ENCODE data around the gene JARID2. TPM values are rescaled to one million over a fixed set of nuclear protein-coding genes. Genes with fewer than 3 reads are reported as not detected.

The JARID2 gene
- total RNA-seq, 1 donor from 2014 or later: 43.9 TPM

DNA sequence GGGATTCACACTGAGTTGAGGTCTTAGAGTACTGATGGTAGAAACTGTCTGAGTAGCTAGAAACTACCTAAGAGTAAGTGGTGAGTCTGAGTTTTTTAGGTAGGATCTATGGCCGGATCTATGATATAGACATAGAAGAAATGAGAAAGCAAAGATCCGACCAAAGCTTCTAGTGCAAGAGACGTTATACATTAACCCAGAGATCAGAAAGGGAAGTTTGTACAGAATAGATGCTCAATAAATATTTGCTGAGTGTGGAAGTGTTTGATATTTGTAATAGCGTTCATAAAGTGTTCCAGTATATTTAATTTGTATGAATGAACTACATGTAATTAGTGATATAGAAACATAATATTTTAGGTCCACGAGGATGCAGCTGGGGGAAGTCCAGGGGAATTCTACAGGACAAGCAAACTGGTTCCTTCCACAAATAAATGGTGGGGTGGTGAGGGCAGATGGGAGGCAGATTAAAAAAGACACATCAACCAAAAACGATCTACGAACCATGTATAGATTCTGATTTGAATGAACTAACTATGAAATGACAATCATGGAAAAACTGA is 31.9 kb upstream of the JARID2 start:
- H3K27ac Mint-ChIP-seq: no peak overlapping the region
- no peak overlapping the region for H3K4me3 Mint-ChIP-seq
- no peaks in the 10 kb centered on the region for H3K27me3 Mint-ChIP-seq
- no peaks in the 10 kb centered on the region for H3K36me3 Mint-ChIP-seq
- H3K4me1 Mint-ChIP-seq (ENCODE audit: unreplicated experiment): peaks cover 6% of the 10 kb centered on the region
- TF ChIP-seq, protein P1, sequence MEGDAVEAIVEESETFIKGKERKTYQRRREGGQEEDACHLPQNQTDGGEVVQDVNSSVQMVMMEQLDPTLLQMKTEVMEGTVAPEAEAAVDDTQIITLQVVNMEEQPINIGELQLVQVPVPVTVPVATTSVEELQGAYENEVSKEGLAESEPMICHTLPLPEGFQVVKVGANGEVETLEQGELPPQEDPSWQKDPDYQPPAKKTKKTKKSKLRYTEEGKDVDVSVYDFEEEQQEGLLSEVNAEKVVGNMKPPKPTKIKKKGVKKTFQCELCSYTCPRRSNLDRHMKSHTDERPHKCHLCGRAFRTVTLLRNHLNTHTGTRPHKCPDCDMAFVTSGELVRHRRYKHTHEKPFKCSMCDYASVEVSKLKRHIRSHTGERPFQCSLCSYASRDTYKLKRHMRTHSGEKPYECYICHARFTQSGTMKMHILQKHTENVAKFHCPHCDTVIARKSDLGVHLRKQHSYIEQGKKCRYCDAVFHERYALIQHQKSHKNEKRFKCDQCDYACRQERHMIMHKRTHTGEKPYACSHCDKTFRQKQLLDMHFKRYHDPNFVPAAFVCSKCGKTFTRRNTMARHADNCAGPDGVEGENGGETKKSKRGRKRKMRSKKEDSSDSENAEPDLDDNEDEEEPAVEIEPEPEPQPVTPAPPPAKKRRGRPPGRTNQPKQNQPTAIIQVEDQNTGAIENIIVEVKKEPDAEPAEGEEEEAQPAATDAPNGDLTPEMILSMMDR (conservative IDR thresholded peaks at IDR 0.05): no peak
- no peak for DNase-seq (ENCODE audit: extremely low spot score, unreplicated experiment)
- peaks cover 8% of the 10 kb centered on the region for H3K9me3 Mint-ChIP-seq

DNA sequence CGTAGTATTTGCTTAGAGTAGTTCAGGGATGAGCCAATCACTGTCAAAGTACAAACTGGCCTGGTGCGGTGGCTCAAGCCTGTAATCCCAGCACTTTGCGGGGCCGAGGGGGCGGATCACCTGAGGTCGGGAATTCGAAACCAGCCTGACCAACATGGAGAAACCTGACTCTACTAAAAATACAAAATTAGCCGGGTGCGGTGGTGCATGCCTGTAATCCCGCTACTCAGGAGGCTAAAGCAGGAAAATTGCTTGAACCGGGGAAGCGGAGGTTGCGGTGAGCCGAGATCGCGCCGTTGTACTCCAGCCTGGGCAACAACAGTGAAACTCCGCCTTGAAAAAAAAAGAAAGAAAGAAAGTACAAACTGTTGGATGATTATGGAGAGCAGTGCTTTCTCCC is 27.5 kb upstream of the JARID2 start:
- Mint-ChIP-seq H3K27ac (no peak overlapping the region), H3K27me3 (no peaks in the 10 kb centered on the region), H3K4me3 (no peak overlapping the region), H3K9me3 (peaks cover 3% of the 10 kb centered on the region), H3K36me3 (no peaks in the 10 kb centered on the region), H3K4me1 (ENCODE audit: unreplicated experiment) (peaks cover 14% of the 10 kb centered on the region)
- no peak for DNase-seq (ENCODE audit: extremely low spot score, unreplicated experiment)
- TF ChIP-seq, protein P1 (conservative IDR thresholded peaks at IDR 0.05): no peak

DNA sequence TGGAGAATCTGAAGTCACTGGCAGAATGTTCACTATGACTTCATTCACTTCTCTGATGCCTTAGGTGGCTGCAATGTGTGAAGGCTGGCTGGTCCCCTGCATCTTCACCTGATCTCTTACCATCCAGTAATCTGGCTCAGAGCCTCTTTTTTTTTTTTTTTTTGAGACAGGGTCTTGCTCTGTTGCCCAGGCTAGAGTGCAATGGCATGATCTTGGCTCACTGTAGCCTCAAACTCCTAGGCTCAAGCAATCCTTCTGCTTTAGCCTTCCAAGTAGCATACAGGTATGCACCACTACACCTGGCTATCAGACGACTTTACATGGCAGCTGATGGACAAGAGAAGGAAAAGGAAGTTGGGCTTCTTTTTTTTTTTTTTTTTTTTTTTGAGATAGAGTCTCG is 25.8 kb upstream of the JARID2 start:
- H3K9me3 Mint-ChIP-seq: no peaks in the 10 kb centered on the region
- H3K27me3 Mint-ChIP-seq: no peaks in the 10 kb centered on the region
- no peak overlapping the region for H3K4me3 Mint-ChIP-seq
- H3K36me3 Mint-ChIP-seq: no peaks in the 10 kb centered on the region
- no peak overlapping the region for H3K27ac Mint-ChIP-seq
- TF ChIP-seq, protein P1 (conservative IDR thresholded peaks at IDR 0.05): no peak
- peaks cover 14% of the 10 kb centered on the region for H3K4me1 Mint-ChIP-seq (ENCODE audit: unreplicated experiment)
- DNase-seq (ENCODE audit: extremely low spot score, unreplicated experiment): no peak

DNA sequence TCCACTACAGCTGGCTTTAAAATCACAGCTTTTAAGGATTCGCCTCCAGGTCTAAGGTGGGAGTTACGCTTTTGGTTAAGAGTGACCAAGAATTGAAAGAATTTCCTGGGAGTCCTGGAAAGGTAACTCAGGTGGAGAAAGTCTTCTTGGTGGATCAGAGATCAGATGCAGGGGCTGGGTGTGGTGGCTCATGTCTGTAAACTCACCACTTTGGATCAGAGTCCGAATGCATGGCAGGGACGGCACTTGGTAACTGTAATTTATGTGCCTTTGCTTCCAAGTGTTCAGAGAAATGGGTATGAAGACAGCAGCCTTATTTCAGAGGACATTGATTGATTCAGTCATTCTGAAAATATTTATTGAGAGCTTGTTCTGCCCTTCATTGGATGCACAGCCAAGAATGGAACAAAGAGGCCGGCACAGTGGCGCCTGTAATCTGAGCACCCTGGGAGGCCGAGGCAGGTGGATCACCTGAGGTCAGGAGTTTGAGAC is 18.0 kb upstream of the JARID2 start:
- Mint-ChIP-seq H3K9me3 (no peaks in the 10 kb centered on the region), H3K27me3 (no peaks in the 10 kb centered on the region), H3K4me3 (no peak overlapping the region), H3K27ac (no peak overlapping the region), H3K36me3 (no peaks in the 10 kb centered on the region), H3K4me1 (ENCODE audit: unreplicated experiment) (peaks cover 5% of the 10 kb centered on the region)
- no peak for DNase-seq (ENCODE audit: extremely low spot score, unreplicated experiment)
- TF ChIP-seq, protein P1 (conservative IDR thresholded peaks at IDR 0.05): no peak

DNA sequence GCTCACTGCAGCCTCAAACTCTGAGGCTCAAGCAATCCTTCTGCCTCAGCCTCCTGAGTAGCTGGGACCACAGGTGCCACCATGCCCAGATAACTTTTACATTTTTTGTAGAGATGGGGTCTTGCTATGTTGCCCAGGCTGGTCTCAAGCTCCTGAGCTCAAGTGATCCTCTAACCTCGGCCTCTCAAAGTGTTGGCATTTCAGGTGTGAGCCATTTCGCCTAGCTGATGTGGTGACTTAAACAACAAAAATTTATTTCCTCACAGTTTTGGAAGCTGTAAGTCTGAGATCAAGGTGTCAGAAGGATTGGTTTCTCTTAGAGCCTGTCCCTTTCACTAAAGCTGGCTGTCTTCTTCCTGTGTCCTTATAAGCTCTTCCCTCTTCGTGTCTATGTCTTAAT is 15.0 kb upstream of the JARID2 start:
- no peaks in the 10 kb centered on the region for H3K36me3 Mint-ChIP-seq
- no peak for DNase-seq (ENCODE audit: extremely low spot score, unreplicated experiment)
- TF ChIP-seq, protein P1 (conservative IDR thresholded peaks at IDR 0.05): no peak
- H3K4me1 Mint-ChIP-seq (ENCODE audit: unreplicated experiment): no peaks in the 10 kb centered on the region
- no peak overlapping the region for H3K27ac Mint-ChIP-seq
- no peak overlapping the region for H3K4me3 Mint-ChIP-seq
- H3K9me3 Mint-ChIP-seq: no peaks in the 10 kb centered on the region
- H3K27me3 Mint-ChIP-seq: no peaks in the 10 kb centered on the region
